Mesendoderm (in vitro differentiated cells): ENCODE measurements around the gene SRSF11. TPM values are rescaled to one million over a fixed set of nuclear protein-coding genes. Genes with fewer than 3 reads are reported as not detected.

Source experiments
- DNase-seq: peaks from one replicate; pipeline ENCODE4 v3.0.0; 2013
- H2AK5ac ChIP-seq: 2 replicates; pipeline ENCODE4 v1.6.1; 2013; ENCODE audit warnings: low read length, inconsistent platforms
- H2BK120ac ChIP-seq: 2 replicates; pipeline ENCODE4 v1.6.1; 2013; ENCODE audit warnings: low read depth, mild to moderate bottlenecking, low read length, moderate library complexity, mixed read lengths
- H2BK15ac ChIP-seq: replicated peaks from 2 replicates; pipeline ENCODE4 v1.6.1; 2013; ENCODE audit warnings: low read depth, mild to moderate bottlenecking, moderate library complexity
- H2BK5ac ChIP-seq: 2 replicates; pipeline ENCODE4 v1.6.1; 2013; ENCODE audit warnings: low read length, inconsistent platforms
- H3K18ac ChIP-seq: 2 replicates; pipeline ENCODE4 v1.6.1; 2013; ENCODE audit warnings: mild to moderate bottlenecking, low read length, mixed read lengths
- H3K23ac ChIP-seq: one replicate; pipeline ENCODE4 v1.6.1; 2013; ENCODE audit warnings: low read length
- H3K27ac ChIP-seq: 2 replicates; pipeline ENCODE4 v1.5.1; 2013; ENCODE audit warnings: low read depth, mild to moderate bottlenecking, inconsistent platforms, low read length, moderate library complexity
- H3K27me3 ChIP-seq: 2 replicates; pipeline ENCODE4 v1.6.1; 2013; ENCODE audit warnings: low read length, control low read depth, mild to moderate bottlenecking, inconsistent platforms; ENCODE audit not compliant: insufficient read depth, poor library complexity
- H3K36me3 ChIP-seq: 2 replicates; pipeline ENCODE4 v1.6.1; 2013; ENCODE audit warnings: low read length, inconsistent platforms; ENCODE audit not compliant: control insufficient read depth, insufficient read depth
- H3K4ac ChIP-seq: one replicate; pipeline ENCODE4 v1.6.1; 2013; ENCODE audit warnings: low read depth, mild to moderate bottlenecking, low read length, moderate library complexity
- H3K4me1 ChIP-seq: 2 replicates; pipeline ENCODE4 v1.6.1; 2013; ENCODE audit warnings: low read depth, low read length, inconsistent platforms; ENCODE audit not compliant: control insufficient read depth
- H3K4me2 ChIP-seq: 2 replicates; pipeline ENCODE4 v1.6.1; 2013; ENCODE audit warnings: low read length
- H3K4me3 ChIP-seq: 2 replicates; pipeline ENCODE4 v1.5.1; 2013; ENCODE audit warnings: mild to moderate bottlenecking, low read length
- H3K56ac ChIP-seq: one replicate; pipeline ENCODE4 v1.6.1; 2013; ENCODE audit warnings: low read length
- H3K79me1 ChIP-seq: 2 replicates; pipeline ENCODE4 v1.6.1; 2013; ENCODE audit warnings: low read length, inconsistent platforms
- H3K79me2 ChIP-seq: 2 replicates; pipeline ENCODE4 v1.6.1; 2013; ENCODE audit warnings: mild to moderate bottlenecking, low read length; ENCODE audit not compliant: control insufficient read depth, insufficient read depth
- H3K9ac ChIP-seq: 2 replicates; pipeline ENCODE4 v1.6.1; 2013; ENCODE audit warnings: low read length, inconsistent platforms
- H4K5ac ChIP-seq: one replicate; pipeline ENCODE4 v1.6.1; 2013; ENCODE audit warnings: low read length
- H4K8ac ChIP-seq: one replicate; pipeline ENCODE4 v1.6.1; 2013; ENCODE audit warnings: low read depth, mild to moderate bottlenecking, control low read depth, low read length, moderate library complexity
- WGBS: extraction: QIAGEN DNeasy Blood & Tissue Kit; methylation state at CpG from one replicate; pipeline ENCODE4 v1.1.7; 2013; ENCODE audit warnings: low lambda C conversion rate, missing lambda C conversion rate; ENCODE audit not compliant: insufficient coverage; ENCODE audit errors: extremely low coverage; 5-methylcytosine and 5-hydroxymethylcytosine counted together
- small RNA-seq: library from polyadenylated mRNA; stranded (forward); fragments of <200 nt; extraction: miRNeasy Mini kit (QIAGEN cat#:217004); gene quantifications from one replicate; pipeline ENCODE3, GENCODE V24; 2013; ENCODE audit not compliant: insufficient read depth

SRSF11 gene

DNA sequence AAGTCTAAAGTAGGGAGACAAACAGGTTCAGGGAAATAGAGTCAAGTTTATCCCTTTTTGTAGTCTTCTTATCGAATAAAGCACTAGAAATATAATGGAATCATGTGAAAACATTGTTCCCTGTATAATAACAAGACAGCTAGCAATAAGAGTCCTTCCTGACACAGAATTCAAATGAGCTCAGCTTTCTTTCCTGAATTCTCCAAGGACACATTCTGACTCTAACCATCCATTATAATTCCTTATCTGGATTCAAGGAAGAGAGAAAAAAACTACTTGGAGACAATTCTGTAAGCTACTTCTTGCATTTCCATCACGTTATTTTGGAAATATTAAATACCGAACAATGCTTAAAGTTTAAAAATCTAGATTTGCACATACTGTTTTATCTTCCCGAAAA, 74.6 kb downstream of the SRSF11 start:
- Histone ChIP-seq H3K27ac (no peak overlapping the region), H3K18ac (no peak overlapping the region), H4K5ac (no peak overlapping the region), H3K4me1 (no peaks in the 10 kb centered on the region), H3K79me1 (no peaks in the 10 kb centered on the region), H3K27me3 (no peaks in the 10 kb centered on the region), H3K56ac (no peak overlapping the region), H3K4me2 (no peak overlapping the region), H3K79me2 (no peaks in the 10 kb centered on the region), H3K4me3 (no peak overlapping the region), H2BK15ac (no peak overlapping the region), H2BK5ac (no peak overlapping the region), H3K9ac (no peak overlapping the region), H4K8ac (no peak overlapping the region), H3K4ac (no peak overlapping the region), H2BK120ac (no peak overlapping the region), H2AK5ac (no peak overlapping the region), H3K23ac (no peak overlapping the region), H3K36me3 (no peaks in the 10 kb centered on the region)
- DNase-seq: no peak
- WGBS: no CpG with 5 or more reads among the region's 4 CpGs

DNA sequence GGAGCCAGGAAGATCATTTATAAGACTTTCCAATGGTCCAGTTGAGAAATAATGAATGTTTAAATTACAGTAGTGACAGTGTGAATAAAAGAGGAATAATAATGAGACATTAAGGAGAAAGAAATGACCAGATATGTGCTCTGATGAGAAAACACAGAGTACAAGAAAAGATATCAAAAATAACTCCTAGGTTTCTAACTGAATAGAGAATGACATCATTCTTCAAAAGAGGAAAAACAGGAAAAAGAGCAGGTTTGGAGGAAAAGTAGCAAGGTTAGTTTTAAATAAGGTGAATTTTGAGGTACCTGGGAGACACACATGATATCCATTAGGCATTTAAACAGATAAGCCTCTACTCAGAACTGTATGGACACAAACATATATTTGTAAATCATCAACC, 78.3 kb downstream of the SRSF11 start:
- no peak for DNase-seq
- no peak overlapping the region for H3K27ac ChIP-seq
- H3K18ac ChIP-seq: no peak overlapping the region
- no peak overlapping the region for H3K9ac ChIP-seq
- no peak overlapping the region for H3K4ac ChIP-seq
- no peak overlapping the region for H3K23ac ChIP-seq
- H2BK5ac ChIP-seq: no peak overlapping the region
- no peaks in the 10 kb centered on the region for H3K79me2 ChIP-seq
- no peak overlapping the region for H2BK15ac ChIP-seq
- no peak overlapping the region for H4K8ac ChIP-seq
- no peaks in the 10 kb centered on the region for H3K36me3 ChIP-seq
- H4K5ac ChIP-seq: no peak overlapping the region
- H3K56ac ChIP-seq: no peak overlapping the region
- no peak overlapping the region for H3K4me3 ChIP-seq
- H2BK120ac ChIP-seq: no peak overlapping the region
- no peak overlapping the region for H2AK5ac ChIP-seq
- no peaks in the 10 kb centered on the region for H3K4me1 ChIP-seq
- no peaks in the 10 kb centered on the region for H3K79me1 ChIP-seq
- H3K4me2 ChIP-seq: no peak overlapping the region
- no peaks in the 10 kb centered on the region for H3K27me3 ChIP-seq

Small RNA genes lying within 50 kb of the gene (small RNA-seq; reads per million reads assigned to genes)
- not detected for gene RN7SL242P
